ENCODE results near the gene DPEP2NB. TPM values are rescaled to one million over a fixed set of nuclear protein-coding genes. Genes with fewer than 3 reads are reported as not detected.
"Not testable (repeated sequence)": the region's sequence is repeated elsewhere in the genome, so short reads cannot be mapped to it uniquely, and the experiment has no call there.

Gene DPEP2NB
- total and polyA plus RNA-seq, 4 experiments from 2014 or later = not detected

- ChIA-PET CTCF (ENCODE audit: partially characterized antibody) (interaction anchor here (0.7 to 1.8 kb wide), 3 partner anchors 10 to 43 kb away, joined by 3 to 4 read pairs (median 4); no protein-coding TSS in a partner anchor), POLR2A (ENCODE audit: partially characterized antibody) (interaction anchor here (1.2 kb wide), 1 partner anchor 12 kb away, joined by 5 read pairs; the partner anchor contains the start of genes DDX28 and DUS2)
- Histone ChIP-seq H3K4me1 (ENCODE audit: insufficient read depth, low read length) (peaks cover 2% of the 10 kb centered on the region), H3K4me3 (ENCODE audit: low read length in 2 of 2) (no peak overlapping the region), H3K27ac (ENCODE audit: low read depth, low read length) (no peak overlapping the region), H3K27me3 (ENCODE audit: insufficient read depth, low read length) (no peaks in the 10 kb centered on the region), H3K36me3 (ENCODE audit: insufficient read depth, low read length) (no peaks in the 10 kb centered on the region), H3K9me3 (ENCODE audit: control insufficient read depth in 1 of 2, low read length in 2 of 2) (no peaks in the 10 kb centered on the region)
- no peak for DNase-seq
- H3K4me1 Mint-ChIP-seq = peaks cover 2 to 12% (median 11%) of the 10 kb centered on the region in 4 donors
- H3K9me3 Mint-ChIP-seq = no peaks in the 10 kb centered on the region
- intact Hi-C loops (cut with micrococcal nuclease) = no loop called here
- peaks cover 11% of the 10 kb centered on the region in 2 donors for H3K36me3 Mint-ChIP-seq
- H3K27ac Mint-ChIP-seq = peak overlapping the region in 1 of 7 donors; percentile 2
- H3K4me3 Mint-ChIP-seq = no peak overlapping the region
- no peaks in the 10 kb centered on the region for H3K27me3 Mint-ChIP-seq
Measured at GRCh38 chr16:68035227-68035626, 19.5 kb upstream of the DPEP2NB start.

GRCh38 chr16:68033101-68033500, 17.4 kb upstream of the DPEP2NB start:
- CTCF ChIA-PET (ENCODE audit: partially characterized antibody) = no interaction called here

GRCh38 chr16:68031951-68032350, 16.2 kb upstream of the DPEP2NB start:
- Mint-ChIP-seq H3K36me3 (peaks cover 12 to 18% of the 10 kb centered on the region in 2 donors), H3K27me3 (no peaks in the 10 kb centered on the region), H3K9me3 (no peaks in the 10 kb centered on the region), H3K4me1 (peaks cover 2 to 19% (median 5%) of the 10 kb centered on the region in 4 donors), H3K27ac (peak overlapping the region in 1 of 7 donors; percentile 22), H3K4me3 (no peak overlapping the region)
- Histone ChIP-seq H3K4me1 (ENCODE audit: insufficient read depth, low read length) (no peaks in the 10 kb centered on the region), H3K9me3 (ENCODE audit: control insufficient read depth in 1 of 2, low read length in 2 of 2) (no peaks in the 10 kb centered on the region), H3K27ac (ENCODE audit: low read depth, low read length) (no peak overlapping the region), H3K27me3 (ENCODE audit: insufficient read depth, low read length) (no peaks in the 10 kb centered on the region), H3K36me3 (ENCODE audit: insufficient read depth, low read length) (peaks cover under 1% of the 10 kb centered on the region), H3K4me3 (ENCODE audit: low read length in 2 of 2) (no peak overlapping the region)
- DNase-seq = no peak
- intact Hi-C loops (cut with micrococcal nuclease) = no loop called here
- ChIA-PET POLR2A (ENCODE audit: partially characterized antibody) (no interaction called here), CTCF (ENCODE audit: partially characterized antibody) (interaction anchor here (1.1 kb wide), 1 partner anchor 9 kb away, joined by 4 read pairs; no protein-coding TSS in a partner anchor)

More at GRCh38 chr16:68033101-68033500, 17.4 kb upstream of the DPEP2NB start:
- H3K27ac Mint-ChIP-seq = peak overlapping the region in 5 of 7 donors; percentile 0 to 83 (median 32)
- no peak overlapping the region for H3K27ac ChIP-seq (ENCODE audit: low read depth, low read length)
- intact Hi-C loops (cut with micrococcal nuclease) = no loop called here
- no peaks in the 10 kb centered on the region for H3K9me3 ChIP-seq (ENCODE audit: control insufficient read depth in 1 of 2, low read length in 2 of 2)
- H3K27me3 Mint-ChIP-seq = no peaks in the 10 kb centered on the region
- no peak overlapping the region for H3K4me3 Mint-ChIP-seq
- H3K4me1 ChIP-seq (ENCODE audit: insufficient read depth, low read length) = no peaks in the 10 kb centered on the region
- DNase-seq = no peak
- no peaks in the 10 kb centered on the region for H3K27me3 ChIP-seq (ENCODE audit: insufficient read depth, low read length)
- H3K36me3 Mint-ChIP-seq = peaks cover 5 to 11% of the 10 kb centered on the region in 2 donors
- no peaks in the 10 kb centered on the region for H3K36me3 ChIP-seq (ENCODE audit: insufficient read depth, low read length)
- no peaks in the 10 kb centered on the region for H3K9me3 Mint-ChIP-seq
- peaks cover 2 to 12% (median 5%) of the 10 kb centered on the region in 4 donors for H3K4me1 Mint-ChIP-seq
- H3K4me3 ChIP-seq (ENCODE audit: low read length in 2 of 2) = no peak overlapping the region
- POLR2A ChIA-PET (ENCODE audit: partially characterized antibody) = no interaction called here

- H3K4me1 ChIP-seq (ENCODE audit: insufficient read depth, low read length); H3K9me3 ChIP-seq (ENCODE audit: control insufficient read depth in 1 of 2, low read length in 2 of 2); H3K27ac ChIP-seq (ENCODE audit: low read depth, low read length); H3K36me3 ChIP-seq (ENCODE audit: insufficient read depth, low read length); DNase-seq; H3K4me3 Mint-ChIP-seq; intact Hi-C loops (cut with micrococcal nuclease); H3K4me3 ChIP-seq (ENCODE audit: low read length in 2 of 2); H3K27me3 ChIP-seq (ENCODE audit: insufficient read depth, low read length); H3K27me3 Mint-ChIP-seq; H3K9me3 Mint-ChIP-seq; H3K27ac Mint-ChIP-seq: not testable (repeated sequence)
- Mint-ChIP-seq H3K4me1 (peaks cover 0 to 14% (median under 1%) of the 10 kb centered on the region in 4 donors), H3K36me3 (peaks cover 12 to 23% of the 10 kb centered on the region in 2 donors)
- CTCF ChIA-PET (ENCODE audit: partially characterized antibody) = interaction anchor here (4.5 kb wide), 1 partner anchor 10 kb away, joined by 16 read pairs; no protein-coding TSS in a partner anchor
- POLR2A ChIA-PET (ENCODE audit: partially characterized antibody) = interaction anchor here (0.9 to 1.0 kb wide), 2 partner anchors 28 to 91 kb away, joined by 3 read pairs; no protein-coding TSS in a partner anchor
Measured at GRCh38 chr16:68030108-68030507, 14.4 kb upstream of the DPEP2NB start.

- H3K9me3 Mint-ChIP-seq = no peaks in the 10 kb centered on the region
- Histone ChIP-seq H3K27me3 (ENCODE audit: insufficient read depth, low read length) (no peaks in the 10 kb centered on the region), H3K9me3 (ENCODE audit: control insufficient read depth in 1 of 2, low read length in 2 of 2) (no peaks in the 10 kb centered on the region), H3K4me1 (ENCODE audit: insufficient read depth, low read length) (peaks cover 7% of the 10 kb centered on the region), H3K27ac (ENCODE audit: low read depth, low read length) (no peak overlapping the region), H3K4me3 (ENCODE audit: low read length in 2 of 2) (no peak overlapping the region), H3K36me3 (ENCODE audit: insufficient read depth, low read length) (peaks cover 3% of the 10 kb centered on the region)
- no peaks in the 10 kb centered on the region for H3K27me3 Mint-ChIP-seq
- no peak for DNase-seq
- no peak overlapping the region for H3K4me3 Mint-ChIP-seq
- H3K27ac Mint-ChIP-seq = peak overlapping the region in 1 of 7 donors; percentile 36
- ChIA-PET CTCF (ENCODE audit: partially characterized antibody) (interaction anchor here (1.0 to 4.5 kb wide), 6 partner anchors 9 to 40 kb away, joined by 3 to 16 read pairs (median 4); no protein-coding TSS in a partner anchor), POLR2A (ENCODE audit: partially characterized antibody) (interaction anchor here (1.0 to 1.6 kb wide), 3 partner anchors 27 to 46 kb away, joined by 3 to 6 read pairs (median 3); partner anchors contain the start of gene DPEP2)
- H3K4me1 Mint-ChIP-seq = peaks cover 2 to 14% (median 4%) of the 10 kb centered on the region in 4 donors
- intact Hi-C loops (cut with micrococcal nuclease) = no loop called here
- H3K36me3 Mint-ChIP-seq = peaks cover 12 to 23% of the 10 kb centered on the region in 2 donors
Measured at GRCh38 chr16:68028996-68029395, 13.3 kb upstream of the DPEP2NB start.

GRCh38 chr16:68022728-68023537, 7.2 kb upstream of the DPEP2NB start, which contains the start of the genes DDX28 and DUS2:
DDX28 (minus strand) TSS chr16:68023232; CDS start chr16:68023202, 30 bp downstream.
DUS2 (plus strand) TSS chr16:68023284; CDS start chr16:68038024, 14,740 bp downstream.
- ChIA-PET POLR2A (ENCODE audit: partially characterized antibody) (interaction anchor here (0.7 to 4.9 kb wide), 26 partner anchors 9 to 502 kb away, joined by 3 to 95 read pairs (median 4); partner anchors contain the start of genes DPEP2, NUTF2, PRMT7 and PSKH1), CTCF (ENCODE audit: partially characterized antibody) (interaction anchor here (0.6 to 5.2 kb wide), 12 partner anchors 17 to 502 kb away, joined by 3 to 45 read pairs (median 6); partner anchors contain the start of genes DPEP2 and NRN1L)
- H3K27me3 ChIP-seq (ENCODE audit: insufficient read depth, low read length) = no peaks in the 10 kb centered on the region
- Mint-ChIP-seq H3K4me3 (peak within 1 kb of the TSS; percentile 93 to 100 (median 97)), H3K36me3 (peaks cover 9 to 22% of the 10 kb centered on the region in 2 donors), H3K27ac (peak within 1 kb of the TSS; percentile 91 to 100 (median 99)), H3K27me3 (peaks cover 1 to 2% of the 10 kb centered on the region in 2 donors), H3K4me1 (peaks cover 10 to 37% (median 28%) of the 10 kb centered on the region in 4 donors), H3K9me3 (peaks cover 0 to 2% (median 0%) of the 10 kb centered on the region in 8 donors)
- peaks cover 12% of the 10 kb centered on the region for H3K36me3 ChIP-seq (ENCODE audit: insufficient read depth, low read length)
- intact Hi-C loops (cut with micrococcal nuclease) = loop anchor here (1.0 to 2.0 kb wide), 4 partner anchors 16 to 130 kb away; partner anchors contain the start of gene PSKH1
- peak; percentile 92 to 95 (median 92) for DNase-seq
- peaks cover 30% of the 10 kb centered on the region for H3K4me1 ChIP-seq (ENCODE audit: insufficient read depth, low read length)
- H3K9me3 ChIP-seq (ENCODE audit: control insufficient read depth in 1 of 2, low read length in 2 of 2) = no peaks in the 10 kb centered on the region
- H3K27ac ChIP-seq (ENCODE audit: low read depth, low read length) = peak within 1 kb of the TSS; percentile 84
- H3K4me3 ChIP-seq (ENCODE audit: low read length in 2 of 2) = peak within 1 kb of the TSS; percentile 57 to 87
